NCI-H1092 treated with DMSO at 0.1 percent for 48 hours (cell line): Measurements from ENCODE around the gene PPP1R15A.
"Not testable (repeated sequence)": the region's sequence is repeated elsewhere in the genome, so short reads cannot be mapped to it uniquely, and the experiment has no call there.

ENCODE experiments used
- DNase-seq: peaks from one replicate; lab custom pipeline; 2025; lab: John Stamatoyannopoulos, UW

PPP1R15A gene

GRCh38 chr19:48915757-48916156 is 43.5 kb downstream of the PPP1R15A start:
- DNase-seq, result no peak

GRCh38 chr19:48918071-48918470 is 45.9 kb downstream of the PPP1R15A start:
- DNase-seq, result no peak

- DNase-seq, result no peak
Observed at GRCh38 chr19:48918801-48919247, 46.6 kb downstream of the PPP1R15A start.

GRCh38 chr19:48919271-48919670 is 47.0 kb downstream of the PPP1R15A start:
- not testable (repeated sequence) for DNase-seq

- DNase-seq, result no peak
Observed at GRCh38 chr19:48920949-48921348, 48.7 kb downstream of the PPP1R15A start.

- no peak for DNase-seq
Observed at GRCh38 chr19:48921721-48922500, 49.7 kb downstream of the PPP1R15A start.

GRCh38 chr19:48922548-48923490 is 50.6 kb downstream of the PPP1R15A start:
- no peak for DNase-seq

GRCh38 chr19:48925240-48925843 is 53.1 kb downstream of the PPP1R15A start:
- DNase-seq, result no peak
